Epithelial cell of proximal tubule (primary cell): ENCODE data around the gene CAMKMT. TPM values are rescaled to one million over a fixed set of nuclear protein-coding genes. Genes with fewer than 3 reads are reported as not detected.

Source experiments
- DNase-seq: peaks from one replicate; pipeline ENCODE4 v3.0.0-alpha.2; 2011; ENCODE audit warnings: low read depth
- H3K4me3 ChIP-seq: 2 replicates; pipeline ENCODE4 v1.5.1; 2011; ENCODE audit warnings: low read depth, mild to moderate bottlenecking, low read length
- total RNA-seq: library from RNA; depleted of rRNA; stranded (reverse); fragments of >200 nt; gene quantifications from 2 replicates; pipeline ENCODE4 v1.2.3, GENCODE V29; 2015
- TF ChIP-seq, protein P1 (sequence below): conservative IDR thresholded peaks from 2 replicates; pipeline ENCODE4 v1.5.1; 2012; ENCODE audit warnings: low read depth, mild to moderate bottlenecking, low read length

The CAMKMT gene
- total RNA-seq, 1 donor from 2014 or later: 2.4 TPM

DNA sequence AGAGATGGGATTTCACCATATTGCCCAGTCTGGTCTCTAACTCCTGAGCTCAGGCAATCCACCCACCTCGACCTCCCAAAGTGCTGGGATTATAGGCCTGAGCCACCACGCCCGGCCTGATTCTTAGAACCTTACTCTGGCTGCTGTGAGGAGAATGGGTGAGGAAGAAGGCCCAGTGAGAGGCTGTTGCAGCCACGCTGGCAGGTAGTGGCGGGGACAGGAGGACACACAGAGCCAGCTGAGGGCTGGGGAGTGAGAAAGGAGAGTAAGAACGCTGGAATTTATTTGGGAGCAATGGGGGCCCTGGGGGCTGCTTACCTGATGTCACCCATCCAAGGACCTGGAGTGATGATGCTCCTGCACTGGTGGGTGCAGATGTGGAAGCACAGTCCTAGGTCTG, 425.9 kb downstream of the CAMKMT start:
- no peak overlapping the region for H3K4me3 ChIP-seq
- TF ChIP-seq, protein P1, sequence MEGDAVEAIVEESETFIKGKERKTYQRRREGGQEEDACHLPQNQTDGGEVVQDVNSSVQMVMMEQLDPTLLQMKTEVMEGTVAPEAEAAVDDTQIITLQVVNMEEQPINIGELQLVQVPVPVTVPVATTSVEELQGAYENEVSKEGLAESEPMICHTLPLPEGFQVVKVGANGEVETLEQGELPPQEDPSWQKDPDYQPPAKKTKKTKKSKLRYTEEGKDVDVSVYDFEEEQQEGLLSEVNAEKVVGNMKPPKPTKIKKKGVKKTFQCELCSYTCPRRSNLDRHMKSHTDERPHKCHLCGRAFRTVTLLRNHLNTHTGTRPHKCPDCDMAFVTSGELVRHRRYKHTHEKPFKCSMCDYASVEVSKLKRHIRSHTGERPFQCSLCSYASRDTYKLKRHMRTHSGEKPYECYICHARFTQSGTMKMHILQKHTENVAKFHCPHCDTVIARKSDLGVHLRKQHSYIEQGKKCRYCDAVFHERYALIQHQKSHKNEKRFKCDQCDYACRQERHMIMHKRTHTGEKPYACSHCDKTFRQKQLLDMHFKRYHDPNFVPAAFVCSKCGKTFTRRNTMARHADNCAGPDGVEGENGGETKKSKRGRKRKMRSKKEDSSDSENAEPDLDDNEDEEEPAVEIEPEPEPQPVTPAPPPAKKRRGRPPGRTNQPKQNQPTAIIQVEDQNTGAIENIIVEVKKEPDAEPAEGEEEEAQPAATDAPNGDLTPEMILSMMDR: no peak
- DNase-seq: no peak

DNA sequence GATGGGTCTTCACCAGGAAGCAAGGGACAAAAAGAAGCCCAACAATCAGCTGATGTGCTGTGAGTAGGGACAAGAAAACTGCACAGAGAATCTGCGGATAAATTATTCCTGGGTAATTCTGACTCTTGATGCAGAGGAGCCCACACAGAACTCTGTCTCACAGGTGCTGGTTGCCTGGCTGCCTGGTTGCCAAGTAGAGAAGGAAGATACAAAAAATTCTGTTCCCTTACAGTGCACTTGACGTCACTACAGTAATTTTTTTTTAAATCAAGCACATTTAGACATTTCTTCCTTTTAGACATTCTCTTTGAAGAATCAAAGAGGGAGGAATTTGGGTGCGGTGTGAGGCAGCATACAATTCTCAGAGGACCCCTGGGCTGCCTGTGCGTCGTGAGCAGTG, 427.7 kb downstream of the CAMKMT start:
- TF ChIP-seq, protein P1: no peak
- no peak overlapping the region for H3K4me3 ChIP-seq
- DNase-seq: no peak

- DNase-seq: no peak
- no peak overlapping the region for H3K4me3 ChIP-seq
- TF ChIP-seq, protein P1: no peak
Observed at GRCh38 chr2:44789971-44790721, 428.4 kb downstream of the CAMKMT start.

DNA sequence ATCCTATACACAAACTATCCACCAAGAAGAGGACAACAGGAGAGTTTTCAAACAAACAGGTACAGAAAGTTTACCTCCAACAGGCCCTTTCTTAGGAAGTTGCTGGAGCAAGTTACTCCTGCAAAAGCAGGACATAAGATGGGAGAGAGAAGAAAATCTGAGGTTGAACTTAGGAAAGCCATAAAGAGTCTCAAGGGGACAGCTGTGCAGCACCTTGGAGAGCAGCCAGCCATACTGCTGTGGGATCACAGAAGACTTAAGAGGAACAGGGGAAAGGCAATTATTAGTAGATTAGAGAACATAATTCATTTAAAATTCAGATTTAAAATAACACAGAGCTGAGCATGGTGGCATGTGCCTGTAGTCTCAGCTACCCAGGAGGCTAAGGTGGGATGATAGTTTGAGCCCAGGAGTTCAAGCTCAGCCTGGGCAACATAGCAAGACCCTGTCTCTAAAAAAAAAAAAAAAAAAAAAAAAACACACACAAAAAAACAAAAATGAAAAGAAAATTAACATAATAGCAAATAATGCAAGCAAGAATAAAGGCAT, 431.6 kb downstream of the CAMKMT start:
- TF ChIP-seq, protein P1: no peak
- H3K4me3 ChIP-seq: no peak overlapping the region
- no peak for DNase-seq

- TF ChIP-seq, protein P1: no peak
- no peak for DNase-seq
Observed at GRCh38 chr2:44796771-44797170, 435.0 kb downstream of the CAMKMT start.

GRCh38 chr2:44798139-44798659, 436.5 kb downstream of the CAMKMT start:
- no peak overlapping the region for H3K4me3 ChIP-seq
- no peak for DNase-seq
- TF ChIP-seq, protein P1: no peak

More at GRCh38 chr2:44796771-44797170, 435.0 kb downstream of the CAMKMT start:
- no peak overlapping the region for H3K4me3 ChIP-seq
